Measurements from ENCODE around the gene ANKS1A. TPM values are rescaled to one million over a fixed set of nuclear protein-coding genes. Genes with fewer than 3 reads are reported as not detected.

The ANKS1A gene
- total and polyA plus RNA-seq, 2 of the 4 experiments (the other 2 are of a cell fraction) = 7.2 to 7.5 TPM

DNA sequence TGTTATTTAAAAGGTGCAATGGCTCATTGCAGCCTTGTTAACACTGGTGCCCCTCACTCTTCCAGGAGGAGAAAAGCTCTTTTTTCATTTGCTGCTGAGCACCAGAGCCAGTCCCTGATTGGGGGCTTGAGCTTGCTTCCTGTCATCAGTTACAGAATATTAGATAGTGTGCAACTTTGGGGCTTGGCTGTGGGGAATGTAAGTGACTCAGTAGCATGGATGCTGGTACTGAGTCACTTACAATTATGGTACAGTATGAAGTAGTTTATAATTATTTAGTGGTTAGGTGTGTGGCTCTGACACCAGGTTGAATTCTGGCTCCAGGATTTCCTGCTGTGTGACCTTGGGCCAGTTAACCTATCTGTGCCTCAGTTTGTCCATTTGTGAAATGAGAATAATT is 37.6 kb downstream of the ANKS1A start:
- H3K27me3 ChIP-seq (ENCODE audit: control insufficient read depth, insufficient read depth, low read length) = no peaks in the 10 kb centered on the region
- peaks cover 14% of the 10 kb centered on the region; the same call in 1 of the 2 replicates for H3K9me1 ChIP-seq (ENCODE audit: insufficient read depth, low read length)
- no peak overlapping the region for H3K23ac ChIP-seq (ENCODE audit: low read depth, low read length)
- H4K5ac ChIP-seq (ENCODE audit: low read depth, low read length) = no peak overlapping the region
- no peak overlapping the region for H2AK5ac ChIP-seq (ENCODE audit: low read depth, low read length)
- no peak overlapping the region for H3K9ac ChIP-seq (ENCODE audit: low read depth, low read length)
- in situ Hi-C loops (cut with MboI; ENCODE audit: low sequenced_read_pairs) = no loop called here
- DNase-seq = peak; percentile 64
- no peak overlapping the region for H3K27ac ChIP-seq (ENCODE audit: insufficient read depth, low read length)
- CTCF ChIA-PET = no interaction called here
- no peak overlapping the region for H2BK20ac ChIP-seq (ENCODE audit: low read depth, low read length)
- H4K20me1 ChIP-seq (ENCODE audit: insufficient read depth, low read length) = peaks cover 30% of the 10 kb centered on the region; the same call in 1 of the 2 replicates
- POLR2A ChIA-PET (ENCODE audit: unreplicated experiment) = no interaction called here
- no TSS peak for BruUV-seq (replicated peaks)
- no peaks in the 10 kb centered on the region for H3K36me3 ChIP-seq (ENCODE audit: control insufficient read depth, insufficient read depth, low read length)
- H3K79me1 ChIP-seq (ENCODE audit: low read depth in 1 of 2, low read length in 2 of 2) = peaks cover 12 to 14% of the 10 kb centered on the region in 2 experiments; a peak in 3 of 4 replicates
- H3K56ac ChIP-seq (ENCODE audit: extremely low read depth, insufficient read depth, low read length) = no peak overlapping the region
- no peaks in the 10 kb centered on the region for H3K9me3 ChIP-seq (ENCODE audit: control insufficient read depth, insufficient read depth, low read length)
- no peak overlapping the region for H3K4me3 ChIP-seq (ENCODE audit: insufficient read depth, low read depth, low read length)
- ATAC-seq (ENCODE audit: low read depth) = peak; percentile 85
- H3K4me2 ChIP-seq (ENCODE audit: low read depth, low read length) = no peak overlapping the region
- intact Hi-C loops (cut with micrococcal nuclease) = no loop called here
- no peak overlapping the region for H3K18ac ChIP-seq (ENCODE audit: low read depth, low read length)
- no peak overlapping the region for H3K14ac ChIP-seq (replicated peaks; ENCODE audit: low read depth, low read length)
- H2AFZ ChIP-seq (replicated peaks; ENCODE audit: low read length, poor library complexity) = no peak overlapping the region
- H4K91ac ChIP-seq (ENCODE audit: insufficient read depth, low read depth, low read length) = no peak overlapping the region
- H2AK9ac ChIP-seq (replicated peaks; ENCODE audit: low read depth, low read length, poor library complexity) = no peak overlapping the region
- TF ChIP-seq RFX5 (IDR thresholded peaks at IDR 0.05; ENCODE audit: low read depth, low read length) (peak; percentile 74; the same call in 1 of the 2 replicates), SMC3 (IDR thresholded peaks at IDR 0.05; ENCODE audit: low read depth, low read length) (no peak), CEBPB (IDR thresholded peaks at IDR 0.05; ENCODE audit: low read depth, low read length) (peak; percentile 35; the same call in 1 of the 2 replicates)
- TF ChIP-seq, protein P1, sequence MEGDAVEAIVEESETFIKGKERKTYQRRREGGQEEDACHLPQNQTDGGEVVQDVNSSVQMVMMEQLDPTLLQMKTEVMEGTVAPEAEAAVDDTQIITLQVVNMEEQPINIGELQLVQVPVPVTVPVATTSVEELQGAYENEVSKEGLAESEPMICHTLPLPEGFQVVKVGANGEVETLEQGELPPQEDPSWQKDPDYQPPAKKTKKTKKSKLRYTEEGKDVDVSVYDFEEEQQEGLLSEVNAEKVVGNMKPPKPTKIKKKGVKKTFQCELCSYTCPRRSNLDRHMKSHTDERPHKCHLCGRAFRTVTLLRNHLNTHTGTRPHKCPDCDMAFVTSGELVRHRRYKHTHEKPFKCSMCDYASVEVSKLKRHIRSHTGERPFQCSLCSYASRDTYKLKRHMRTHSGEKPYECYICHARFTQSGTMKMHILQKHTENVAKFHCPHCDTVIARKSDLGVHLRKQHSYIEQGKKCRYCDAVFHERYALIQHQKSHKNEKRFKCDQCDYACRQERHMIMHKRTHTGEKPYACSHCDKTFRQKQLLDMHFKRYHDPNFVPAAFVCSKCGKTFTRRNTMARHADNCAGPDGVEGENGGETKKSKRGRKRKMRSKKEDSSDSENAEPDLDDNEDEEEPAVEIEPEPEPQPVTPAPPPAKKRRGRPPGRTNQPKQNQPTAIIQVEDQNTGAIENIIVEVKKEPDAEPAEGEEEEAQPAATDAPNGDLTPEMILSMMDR (conservative IDR thresholded peaks at IDR 0.05; ENCODE audit: low read depth, low read length) = no peak
- no peaks in the 10 kb centered on the region; the same call in 1 of the 2 replicates for H3K4me1 ChIP-seq (ENCODE audit: control insufficient read depth, insufficient read depth, low read length)
- dilution Hi-C loops (cut with HindIII; ENCODE audit: low sequenced_read_pairs, unreplicated experiment) = no loop called here
- H4K8ac ChIP-seq (ENCODE audit: low read depth in 2 of 2, low read length in 2 of 2) = no peak overlapping the region
- H2BK5ac ChIP-seq (ENCODE audit: low read depth, low read length, poor library complexity, severe bottlenecking) = no peak overlapping the region
- no peak overlapping the region for H2BK120ac ChIP-seq (ENCODE audit: low read depth, low read length)
- no peak overlapping the region for H2BK15ac ChIP-seq (ENCODE audit: low read depth, low read length)
- H3K4ac ChIP-seq (ENCODE audit: low read depth, low read length) = no peak overlapping the region

Measured in IMR-90 (cell line).